K562 (cell line): Measurements from ENCODE around the gene ADGRE3. TPM values are rescaled to one million over a fixed set of nuclear protein-coding genes. Genes with fewer than 3 reads are reported as not detected.

ENCODE experiments used
- ATAC-seq: fragments of 200-7000 bp; cut with Tn5 transposase; 3 replicates; pipeline ENCODE4 v1.9.1; 2020; ENCODE audit warnings: moderate library complexity
- BruUV-seq: library from RNA; stranded (reverse); fragments of 400-500 nt; replicated peaks from 2 replicates; lab custom pipeline; 2021; lab: Mats Ljungman, UMichigan
- CTCF ChIA-PET: fragments of 300-600 bp; formaldehyde crosslinking; extraction: SDS; loops from one replicate; lab custom pipeline; 2021; ENCODE audit warnings: low intra/inter-chr PET ratio; lab: Yijun Ruan, JAX
- POLR2A ChIA-PET: fragments of 300-600, 350-650 bp; sonication (Branson Sonifier 250); formaldehyde crosslinking; extraction: SDS; loops from one replicate; lab custom pipeline; 2021; ENCODE audit warnings: antibody characterized with exemption, inconsistent platforms; lab: Yijun Ruan, JAX
- DNase-seq, 4 experiments: peaks; one replicate each; pipeline versions ENCODE4 v3.0.0 to v3.0.0-alpha.2; 2011 to 2018; ENCODE audit warnings: low spot score in 3 of 4, mixed read lengths in 3 of 4; ENCODE audit errors: extremely low read depth in 1 of 4
- FAIRE-seq: peaks from 2 replicates; lab custom pipeline; 2011; peaks lifted over from hg19 to GRCh38; lab: Jason Lieb, UNC
- H2AFZ ChIP-seq: 2 replicates; pipeline ENCODE4 v1.6.0; 2011; ENCODE audit warnings: low read depth, low read length, control low read depth, inconsistent platforms
- H3K27ac ChIP-seq: fragments of 200-600 bp; 3 replicates; pipeline ENCODE4 v1.8.0; 2011; ENCODE audit warnings: low read depth, mild to moderate bottlenecking, control low read depth, inconsistent platforms, low read length, moderate library complexity, mixed read lengths; ENCODE audit errors: extremely low read depth
- H3K27me3 ChIP-seq, 2 experiments: fragments of 300-600 bp in 1 of 2; 2 replicates in 1 of 2; 3 replicates in 1 of 2; pipeline versions ENCODE4 v1.6.0 to v1.8.0; 2011; ENCODE audit warnings: inconsistent platforms in 2 of 2, low read length in 2 of 2, mild to moderate bottlenecking in 1 of 2, mixed read lengths in 1 of 2, moderate library complexity in 1 of 2; ENCODE audit not compliant: control insufficient read depth in 2 of 2, insufficient read depth in 2 of 2
- H3K36me3 ChIP-seq: fragments of 300-600 bp; 3 replicates; pipeline ENCODE4 v1.8.0; 2011; ENCODE audit warnings: mild to moderate bottlenecking, low read length, inconsistent platforms; ENCODE audit not compliant: control insufficient read depth, insufficient read depth
- H3K4me1 ChIP-seq, 2 experiments: fragments of 200-600 bp in 1 of 2; replicated peaks in 1 of 2; 2 replicates in 1 of 2; 3 replicates in 1 of 2; pipeline versions ENCODE4 v1.5.1 to v1.8.0; 2011; ENCODE audit warnings: inconsistent platforms in 2 of 2, low read length in 2 of 2, mild to moderate bottlenecking in 1 of 2, mixed read lengths in 1 of 2, moderate library complexity in 1 of 2; ENCODE audit not compliant: control insufficient read depth in 2 of 2, insufficient read depth in 2 of 2
- H3K4me2 ChIP-seq: 2 replicates; pipeline ENCODE4 v1.6.1; 2011; ENCODE audit warnings: low read length, control low read depth, inconsistent platforms, mixed read lengths; ENCODE audit not compliant: insufficient read depth
- H3K4me3 ChIP-seq: fragments of 200-600 bp; sonication (generic), shearing (Covaris generic); 2 replicates; pipeline ENCODE4 v1.5.1; 2016; ENCODE audit warnings: control low read depth, inconsistent platforms
- H3K79me2 ChIP-seq: fragments of 200-600 bp; 3 replicates; pipeline ENCODE4 v1.8.0; 2011; ENCODE audit warnings: low read length, inconsistent platforms; ENCODE audit not compliant: control insufficient read depth, insufficient read depth
- H3K9ac ChIP-seq, 2 experiments: 2 replicates each; pipeline versions ENCODE4 v1.6.0 to v1.6.1; 2011; ENCODE audit warnings: low read depth in 2 of 2, low read length in 2 of 2, control low read depth in 1 of 2, inconsistent platforms in 1 of 2, mild to moderate bottlenecking in 1 of 2, mixed read lengths in 1 of 2; ENCODE audit not compliant: insufficient read depth in 1 of 2
- H3K9me1 ChIP-seq: one replicate; pipeline ENCODE4 v1.6.0; 2011; ENCODE audit warnings: inconsistent platforms, mild to moderate bottlenecking, low read length, moderate library complexity; ENCODE audit not compliant: control insufficient read depth, insufficient read depth
- H3K9me3 ChIP-seq: replicated peaks from 2 replicates; pipeline ENCODE4 v1.5.1; 2011; ENCODE audit warnings: low read depth, low read length, inconsistent platforms; ENCODE audit not compliant: control insufficient read depth, insufficient read depth
- H4K20me1 ChIP-seq: replicated peaks from 2 replicates; pipeline ENCODE4 v1.6.1; 2011; ENCODE audit warnings: low read length, inconsistent platforms, mixed read lengths; ENCODE audit not compliant: control insufficient read depth, insufficient read depth
- HNRNPUL1 ChIP-seq: fragments of 200-400 bp; formaldehyde crosslinking; IDR thresholded peaks from 2 replicates; pipeline ENCODE4 v1.6.1; 2017; ENCODE audit warnings: low read length
- KLF13 ChIP-seq: fragments of 450-650 bp; IDR thresholded peaks from 2 replicates; pipeline ENCODE4 v1.6.1; 2016; ENCODE audit warnings: missing genetic modification characterization, low read depth, mild to moderate bottlenecking, missing compliant biosample characterization, moderate library complexity, borderline replicate concordance
- MBD1 ChIP-seq: fragments of 250-450 bp; sonication (Bioruptor Pico); IDR thresholded peaks from 2 replicates; pipeline ENCODE4 v1.8.0; 2022; ENCODE audit warnings: inconsistent platforms
- MYC ChIP-seq, 2 experiments: fragments of 250-450 bp in 1 of 2; sonication (Bioruptor Pico) in 1 of 2; IDR thresholded peaks; 2 replicates each; pipeline versions ENCODE4 v1.5.1 to v1.6.1; 2012 to 2021; ENCODE audit warnings: low read depth in 2 of 2, borderline replicate concordance in 1 of 2, improper control_type of control experiment in 1 of 2, low read length in 1 of 2, mild to moderate bottlenecking in 1 of 2, moderate library complexity in 1 of 2
- NR2C2 ChIP-seq, 2 experiments: fragments of 200-800 bp in 1 of 2; sonication (Bioruptor generic) in 1 of 2; sonication (generic) in 1 of 2; formaldehyde crosslinking in 1 of 2; IDR thresholded peaks; 2 replicates each; pipeline versions ENCODE4 v1.6.1 to v1.8.0; 2016 to 2022; ENCODE audit warnings: mild to moderate bottlenecking in 1 of 2, missing compliant biosample characterization in 1 of 2, missing genetic modification characterization in 1 of 2, missing genetic modification reagents in 1 of 2
- RB1 ChIP-seq: fragments of 450-650 bp; IDR thresholded peaks from 2 replicates; pipeline ENCODE4 v1.6.1; 2017; ENCODE audit warnings: low read depth, mild to moderate bottlenecking
- RUNX1 ChIP-seq: sonication (generic); IDR thresholded peaks from 2 replicates; pipeline ENCODE4 v1.6.1; 2016; ENCODE audit warnings: antibody characterized with exemption, low read depth
- ZKSCAN8 ChIP-seq: fragments of 200-800 bp; sonication (Bioruptor generic); IDR thresholded peaks from 2 replicates; pipeline ENCODE4 v1.6.1; 2016; ENCODE audit warnings: missing genetic modification characterization, missing compliant biosample characterization
- ZNF133 ChIP-seq: fragments of 250-450 bp; sonication (Bioruptor Pico); IDR thresholded peaks from 2 replicates; pipeline ENCODE4 v1.4.0; 2020; ENCODE audit warnings: mild to moderate bottlenecking
- ZNF431 ChIP-seq: sonication (generic); formaldehyde crosslinking; IDR thresholded peaks from 2 replicates; pipeline ENCODE4 v1.8.0; 2022; ENCODE audit warnings: mild to moderate bottlenecking, missing genetic modification reagents
- WGBS: fragments of 100-300 bp; shearing (Covaris generic); methylation state at CpG from one replicate; pipeline ENCODE4 v1.1.6; 2016; ENCODE audit warnings: low coverage, mixed read lengths; ENCODE audit not compliant: insufficient coverage; ENCODE audit errors: missing lambda C conversion rate; 5-methylcytosine and 5-hydroxymethylcytosine counted together
- in situ Hi-C: fragments of 300-500 bp; cut with MboI; formaldehyde crosslinking; loops from 4 replicates; pipeline ENCODE4 v1.15.0; 2018; ENCODE audit warnings: inconsistent platforms, mixed read lengths
- intact Hi-C: fragments of 100-400 bp; cut with micrococcal nuclease; formaldehyde crosslinking; loops from 2 replicates; pipeline ENCODE4 v1.14.2; 2022
- polyA plus RNA-seq, 8 experiments: library from polyadenylated mRNA; depleted of rRNA in 4 of 8; stranded (reverse) in 5 of 8; unstranded in 3 of 8; fragments of >200 nt; fragmentation: Nextera tagmentation in 2 of 8; fragmentation: Illumina TruSeq in 1 of 8; extraction: Ambion mirVana in 2 of 8; extraction: Trizol in 1 of 8; gene quantifications; 2 replicates each; pipeline versions ENCODE4 v1.2.1 to v1.2.3, GENCODE V29; 2011 to 2014; ENCODE audit warnings: inconsistent platforms in 1 of 8, missing spikeins in 1 of 8
- total RNA-seq, 7 experiments: library from RNA; depleted of rRNA in 6 of 7; stranded (reverse); fragments of >200 nt in 6 of 7; fragmentation: Illumina TruSeq in 2 of 7; extraction: Trizol in 2 of 7; gene quantifications; 2 replicates each; pipeline versions ENCODE4 v1.2.1 to v1.2.3, GENCODE V29; 2011 to 2021; ENCODE audit warnings: low replicate concordance in 1 of 7

ADGRE3 gene
- total and polyA plus RNA-seq, 9 of the 15 experiments (the other 6 are each of a cell fraction or from before 2014, with no cell fraction given), result not detected

GRCh38 chr19:14704450-14704849, 29.8 kb upstream of the ADGRE3 start:
- TF ChIP-seq ZNF431 (CRISPR knock-in tag) (peak; percentile 93), HNRNPUL1 (no peak)
- no peak overlapping the region for H3K9ac ChIP-seq
- H3K4me3 ChIP-seq, result no peak overlapping the region
- ChIA-PET CTCF (no interaction called here), POLR2A (no interaction called here)
- ATAC-seq (no peak), FAIRE-seq (no peak), DNase-seq (no peak)
- H2AFZ ChIP-seq, result no peak overlapping the region
- no peaks in the 10 kb centered on the region for H4K20me1 ChIP-seq
- H3K4me1 ChIP-seq, result no peaks in the 10 kb centered on the region; a peak in 1 of 5 replicates
- no peaks in the 10 kb centered on the region for H3K9me1 ChIP-seq
- intact Hi-C loops (no loop called here), in situ Hi-C loops (no loop called here)
- no peak overlapping the region for H3K4me2 ChIP-seq
- no TSS peak for BruUV-seq
- H3K79me2 ChIP-seq, result no peaks in the 10 kb centered on the region
- WGBS, result 37% methylated on average over 6 of the region's 6 CpGs
- no peak overlapping the region for H3K27ac ChIP-seq
- H3K27me3 ChIP-seq, result no peaks in the 10 kb centered on the region
- peaks cover 7% of the 10 kb centered on the region; the same call in 1 of the 2 replicates for H3K9me3 ChIP-seq
- H3K36me3 ChIP-seq, result peaks cover 26% of the 10 kb centered on the region; the same call in 2 of the 3 replicates

- no peaks in the 10 kb centered on the region for H3K79me2 ChIP-seq
- no peaks in the 10 kb centered on the region; a peak in 1 of 5 replicates for H3K4me1 ChIP-seq
- no peaks in the 10 kb centered on the region for H3K9me1 ChIP-seq
- FAIRE-seq (no peak), DNase-seq (no peak), ATAC-seq (no peak)
- in situ Hi-C loops (no loop called here), intact Hi-C loops (no loop called here)
- H3K27me3 ChIP-seq, result no peaks in the 10 kb centered on the region
- no TSS peak for BruUV-seq
- H3K9ac ChIP-seq, result no peak overlapping the region
- ChIA-PET CTCF (no interaction called here), POLR2A (interaction anchor here (0.6 kb wide), 1 partner anchor 397 kb away, joined by 3 read pairs; no protein-coding TSS in a partner anchor)
- H4K20me1 ChIP-seq, result no peaks in the 10 kb centered on the region
- H3K27ac ChIP-seq, result no peak overlapping the region
- no peak overlapping the region for H3K4me3 ChIP-seq
- H3K4me2 ChIP-seq, result no peak overlapping the region
- peaks cover 7% of the 10 kb centered on the region; the same call in 1 of the 2 replicates for H3K9me3 ChIP-seq
- WGBS, result 75% methylated on average over 6 of the region's 6 CpGs
- no peak overlapping the region for H2AFZ ChIP-seq
- peaks cover 28% of the 10 kb centered on the region; the same call in 2 of the 3 replicates for H3K36me3 ChIP-seq
- TF ChIP-seq RB1 (no peak), RUNX1 (no peak), MBD1 (CRISPR knock-in tag) (no peak), HNRNPUL1 (no peak), KLF13 (tag) (no peak), ZNF133 (no peak), ZKSCAN8 (no peak), MYC (IDR thresholded peaks at IDR 0.05; ENCODE audit: low read depth, low read length) (no peak), MYC (CRISPR knock-in tag; IDR thresholded peaks at IDR 0.05; ENCODE audit: borderline replicate concordance, low read depth) (no peak), NR2C2 (CRISPR knock-in tag; IDR thresholded peaks at IDR 0.05) (no peak), NR2C2 (tag; IDR thresholded peaks at IDR 0.05) (no peak)
Measured at GRCh38 chr19:14703833-14704232, 29.2 kb upstream of the ADGRE3 start.
